Naive thymus-derived CD4-positive, alpha-beta T cell (primary cell): ENCODE results near the gene TUB. TPM values are rescaled to one million over a fixed set of nuclear protein-coding genes. Genes with fewer than 3 reads are reported as not detected.

Experiments used
- ATAC-seq: fragments of 150-1000 bp; cut with Tn5 transposase; 2 replicates; pipeline ENCODE4 v1.10.0; 2021; ENCODE audit warnings: mild to moderate bottlenecking, moderate library complexity
- CTCF ChIA-PET: fragments of 350-600 bp; sonication (Branson Sonifier 250); formaldehyde crosslinking; loops from one replicate; lab custom pipeline; 2021; ENCODE audit warnings: antibody characterized with exemption; lab: Charles Lee
- POLR2A ChIA-PET: fragments of 350-600 bp; sonication (Branson Sonifier 250); formaldehyde crosslinking; loops from one replicate; lab custom pipeline; 2021; ENCODE audit warnings: antibody characterized with exemption, inconsistent platforms; lab: Charles Lee
- DNase-seq, 9 donors: peaks; one replicate each; pipeline versions ENCODE4 v3.0.0 to v3.0.0-alpha.2; 2020 to 2022; ENCODE audit warnings: mixed read lengths in 1 of 9
- H3K27ac ChIP-seq: one replicate; pipeline ENCODE4 v1.7.0; 2013; ENCODE audit warnings: mild to moderate bottlenecking, low read depth, low read length, moderate library complexity
- H3K27me3 ChIP-seq, 2 donors: one replicate each; pipeline ENCODE4 v1.7.0; 2013; ENCODE audit warnings: low read length in 2 of 2, mild to moderate bottlenecking in 2 of 2, moderate library complexity in 2 of 2; ENCODE audit not compliant: control insufficient read depth in 2 of 2, insufficient read depth in 2 of 2
- H3K36me3 ChIP-seq, 3 experiments: 1 replicate in 2 of 3; 2 replicates in 1 of 3; pipeline ENCODE4 v1.7.0; 2013; ENCODE audit warnings: low read length in 3 of 3, mild to moderate bottlenecking in 3 of 3, moderate library complexity in 1 of 3; ENCODE audit not compliant: insufficient read depth in 3 of 3, control insufficient read depth in 2 of 3
- H3K4me1 ChIP-seq, 2 donors: one replicate each; pipeline ENCODE4 v1.7.0; 2013; ENCODE audit warnings: low read length in 2 of 2, mild to moderate bottlenecking in 2 of 2, moderate library complexity in 1 of 2; ENCODE audit not compliant: control insufficient read depth in 2 of 2, insufficient read depth in 2 of 2
- H3K4me3 ChIP-seq: 2 replicates; pipeline ENCODE4 v1.7.0; 2013; ENCODE audit warnings: mild to moderate bottlenecking, low read length
- H3K9me3 ChIP-seq, 3 experiments: 1 replicate in 2 of 3; 2 replicates in 1 of 3; pipeline ENCODE4 v1.7.0; 2013; ENCODE audit warnings: low read length in 3 of 3; ENCODE audit not compliant: control insufficient read depth in 2 of 3
- H3K27ac Mint-ChIP-seq, 9 donors: one replicate each; pipeline ENCODE4 v1.8.0; 2020 to 2022; ENCODE audit warnings: mixed read lengths in 9 of 9, mild to moderate bottlenecking in 8 of 9, moderate library complexity in 5 of 9, inconsistent platforms in 2 of 9
- H3K27me3 Mint-ChIP-seq, 5 donors: one replicate each; pipeline ENCODE4 v1.8.0; 2021 to 2022; ENCODE audit warnings: mixed read lengths in 5 of 5, mild to moderate bottlenecking in 1 of 5
- H3K36me3 Mint-ChIP-seq, 5 donors: one replicate each; pipeline ENCODE4 v1.8.0; 2020 to 2022; ENCODE audit warnings: mixed read lengths in 5 of 5, mild to moderate bottlenecking in 3 of 5, inconsistent platforms in 1 of 5
- H3K4me1 Mint-ChIP-seq, 7 donors: one replicate each; pipeline ENCODE4 v1.8.0; 2020 to 2022; ENCODE audit warnings: mixed read lengths in 7 of 7, mild to moderate bottlenecking in 3 of 7, inconsistent platforms in 1 of 7
- H3K4me3 Mint-ChIP-seq, 10 donors: one replicate each; pipeline ENCODE4 v1.8.0; 2020 to 2022; ENCODE audit warnings: mild to moderate bottlenecking in 10 of 10, mixed read lengths in 10 of 10, moderate library complexity in 6 of 10, inconsistent platforms in 2 of 10
- H3K9me3 Mint-ChIP-seq, 11 donors: one replicate each; pipeline ENCODE4 v1.8.0; 2020 to 2022; ENCODE audit warnings: mixed read lengths in 11 of 11, mild to moderate bottlenecking in 4 of 11, inconsistent platforms in 1 of 11, moderate library complexity in 1 of 11
- intact Hi-C, 2 donors: fragments of 100-400 bp; cut with micrococcal nuclease; formaldehyde crosslinking; loops; one replicate each; pipeline ENCODE4 v1.15.1; 2023
- polyA plus RNA-seq, 2 donors: library from polyadenylated mRNA; unstranded; fragments of 300-500 nt; fragmentation: Illumina TruSeq; gene quantifications; one replicate each; pipeline ENCODE4 v1.2.3, GENCODE V29; 2021
- total RNA-seq, 6 experiments: library from RNA in 5 of 6; stranded (reverse) in 5 of 6; gene quantifications; 1 replicate in 5 of 6; 2 replicates in 1 of 6; pipeline ENCODE4 v1.2.3 and lab custom pipeline; 2021 to 2026

Gene TUB
- total and polyA plus RNA-seq, 7 experiments from 2014 or later, result 0.05 to 0.12 (median 0.06) TPM; not detected in 3

DNA sequence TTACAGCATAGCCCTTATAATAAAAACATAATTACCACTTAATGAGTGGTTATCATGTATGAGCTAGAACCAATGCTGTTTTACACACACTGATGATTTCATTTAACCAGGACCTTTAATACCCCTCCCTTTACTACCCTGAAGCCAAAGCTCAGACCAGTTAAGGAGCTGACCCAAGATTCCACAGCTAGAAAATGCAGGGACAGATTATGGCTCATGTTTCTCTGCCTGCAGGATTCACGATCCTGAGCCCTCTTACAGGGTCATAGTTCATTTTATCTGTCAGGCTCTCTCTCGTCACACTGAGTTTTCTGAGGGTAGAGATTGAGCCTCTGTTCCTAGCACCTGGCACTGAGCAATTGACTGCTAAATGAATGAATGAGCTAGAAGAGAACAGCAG lies 27.4 kb downstream of the TUB start:
- intact Hi-C loops, result no loop called here
- Mint-ChIP-seq H3K4me1 (no peaks in the 10 kb centered on the region), H3K27ac (no peak overlapping the region), H3K36me3 (peaks cover 0 to 28% (median 9%) of the 10 kb centered on the region in 5 donors), H3K9me3 (peaks cover 0 to 2% (median 0%) of the 10 kb centered on the region in 11 donors), H3K27me3 (no peaks in the 10 kb centered on the region), H3K4me3 (no peak overlapping the region)
- DNase-seq (no peak), ATAC-seq (no peak)
- CTCF ChIA-PET, result interaction anchor here (1.4 kb wide), 1 partner anchor 10 kb away, joined by 3 read pairs; no protein-coding TSS in a partner anchor
- Histone ChIP-seq H3K9me3 (no peaks in the 10 kb centered on the region), H3K27ac (no peak overlapping the region), H3K4me1 (no peaks in the 10 kb centered on the region), H3K4me3 (no peak overlapping the region), H3K27me3 (no peaks in the 10 kb centered on the region), H3K36me3 (peaks cover 0 to 37% (median 0%) of the 10 kb centered on the region in 3 experiments)
- POLR2A ChIA-PET, result no interaction called here

DNA sequence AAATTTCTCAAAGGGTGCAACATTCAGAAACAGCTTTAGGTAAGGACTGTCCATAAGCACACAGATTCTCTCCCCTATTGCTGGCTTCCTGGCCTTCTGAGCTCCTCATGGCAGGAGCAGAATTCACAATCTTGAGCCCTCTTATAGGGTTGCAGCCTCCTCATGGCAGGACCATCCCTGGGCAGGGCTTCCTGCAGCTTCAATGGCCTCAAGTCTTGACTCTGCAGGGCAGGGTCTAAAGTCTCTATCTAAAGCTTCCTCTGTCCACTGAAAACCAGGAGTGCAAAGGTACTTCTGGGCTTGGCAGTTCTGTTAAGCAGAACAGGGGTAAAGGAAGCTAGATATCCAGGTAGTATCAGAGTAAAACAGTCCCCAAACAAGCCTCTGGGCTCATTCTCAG lies 28.7 kb downstream of the TUB start:
- Mint-ChIP-seq H3K36me3 (peaks cover 3 to 34% (median 18%) of the 10 kb centered on the region in 5 donors), H3K4me3 (no peak overlapping the region), H3K27ac (peak overlapping the region in 1 of 9 donors; percentile 13), H3K27me3 (no peaks in the 10 kb centered on the region), H3K4me1 (no peaks in the 10 kb centered on the region), H3K9me3 (peaks cover 0 to 11% (median 5%) of the 10 kb centered on the region in 11 donors)
- ChIA-PET POLR2A (no interaction called here), CTCF (interaction anchor here (1.2 kb wide), 1 partner anchor 10 kb away, joined by 3 read pairs; no protein-coding TSS in a partner anchor)
- H3K27me3 ChIP-seq, result no peaks in the 10 kb centered on the region
- H3K9me3 ChIP-seq, result peaks cover 0 to 3% (median 0%) of the 10 kb centered on the region in 3 experiments
- no peak overlapping the region for H3K4me3 ChIP-seq
- peaks cover 0 to 37% (median 0%) of the 10 kb centered on the region in 3 experiments for H3K36me3 ChIP-seq
- DNase-seq (no peak), ATAC-seq (no peak)
- intact Hi-C loops, result no loop called here
- H3K4me1 ChIP-seq, result no peaks in the 10 kb centered on the region
- no peak overlapping the region for H3K27ac ChIP-seq

DNA sequence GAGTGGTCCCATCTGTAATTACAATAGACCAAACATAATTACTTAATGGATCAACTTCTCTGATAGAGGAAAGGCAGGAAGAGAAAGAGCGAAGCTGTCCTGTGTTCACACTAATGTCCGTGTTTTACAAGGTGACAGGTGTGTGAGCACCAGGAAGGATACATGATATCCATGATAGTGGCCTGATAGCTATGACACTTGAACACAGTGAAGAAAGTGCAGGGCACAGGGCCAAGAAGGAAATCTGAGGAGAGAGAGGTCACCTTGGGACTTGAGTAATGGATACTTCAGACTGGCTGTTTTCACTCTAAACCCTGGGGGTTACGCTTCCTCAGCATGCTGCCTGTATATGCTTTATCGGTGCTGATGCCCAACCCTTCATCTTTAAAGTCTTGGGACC lies 29.4 kb downstream of the TUB start:
- Mint-ChIP-seq H3K9me3 (peaks cover 0 to 18% (median 10%) of the 10 kb centered on the region in 11 donors), H3K4me1 (no peaks in the 10 kb centered on the region), H3K4me3 (no peak overlapping the region), H3K36me3 (peaks cover 7 to 41% (median 26%) of the 10 kb centered on the region in 5 donors), H3K27ac (no peak overlapping the region), H3K27me3 (no peaks in the 10 kb centered on the region)
- Histone ChIP-seq H3K27ac (no peak overlapping the region), H3K9me3 (peaks cover 0 to 7% (median 0%) of the 10 kb centered on the region in 3 experiments), H3K4me1 (no peaks in the 10 kb centered on the region), H3K4me3 (no peak overlapping the region), H3K36me3 (peaks cover 0 to 37% (median 0%) of the 10 kb centered on the region in 3 experiments), H3K27me3 (no peaks in the 10 kb centered on the region)
- ATAC-seq (no peak), DNase-seq (no peak)
- ChIA-PET POLR2A (interaction anchor here (0.5 kb wide), 1 partner anchor 8 kb away, joined by 3 read pairs; no protein-coding TSS in a partner anchor), CTCF (interaction anchor here (1.2 kb wide), 1 partner anchor 11 kb away, joined by 3 read pairs; no protein-coding TSS in a partner anchor)
- intact Hi-C loops, result no loop called here

DNA sequence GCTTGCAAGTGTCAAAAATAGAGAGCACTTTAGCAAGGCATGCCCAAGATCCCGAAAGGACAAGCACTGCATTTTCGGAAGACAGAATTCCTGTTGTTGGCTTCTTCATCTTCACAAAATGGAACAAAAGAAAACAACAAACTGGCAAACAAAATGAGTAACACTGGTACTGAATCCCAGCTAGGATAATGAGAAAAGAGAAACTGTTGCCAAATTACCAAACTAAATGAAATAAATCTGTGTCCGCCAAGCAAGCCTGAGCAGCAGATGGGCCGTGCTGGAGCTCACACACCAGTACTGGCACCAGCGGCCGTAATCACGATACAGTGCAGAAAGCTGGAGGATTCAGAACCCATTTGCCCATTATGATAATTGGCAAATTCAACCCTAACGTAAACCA lies 30.6 kb downstream of the TUB start:
- Mint-ChIP-seq H3K4me1 (no peaks in the 10 kb centered on the region), H3K9me3 (peaks cover 0 to 23% (median 10%) of the 10 kb centered on the region in 11 donors), H3K27ac (no peak overlapping the region), H3K4me3 (no peak overlapping the region), H3K36me3 (peaks cover 10 to 53% (median 38%) of the 10 kb centered on the region in 5 donors), H3K27me3 (no peaks in the 10 kb centered on the region)
- no peak overlapping the region for H3K27ac ChIP-seq
- ChIA-PET CTCF (no interaction called here), POLR2A (no interaction called here)
- ATAC-seq (no peak), DNase-seq (no peak)
- H3K4me1 ChIP-seq, result no peaks in the 10 kb centered on the region
- intact Hi-C loops, result no loop called here
- peaks cover 0 to 7% (median 0%) of the 10 kb centered on the region in 3 experiments for H3K9me3 ChIP-seq
- H3K27me3 ChIP-seq, result no peaks in the 10 kb centered on the region
- H3K36me3 ChIP-seq, result peaks cover 0 to 37% (median 0%) of the 10 kb centered on the region in 3 experiments
- H3K4me3 ChIP-seq, result no peak overlapping the region

DNA sequence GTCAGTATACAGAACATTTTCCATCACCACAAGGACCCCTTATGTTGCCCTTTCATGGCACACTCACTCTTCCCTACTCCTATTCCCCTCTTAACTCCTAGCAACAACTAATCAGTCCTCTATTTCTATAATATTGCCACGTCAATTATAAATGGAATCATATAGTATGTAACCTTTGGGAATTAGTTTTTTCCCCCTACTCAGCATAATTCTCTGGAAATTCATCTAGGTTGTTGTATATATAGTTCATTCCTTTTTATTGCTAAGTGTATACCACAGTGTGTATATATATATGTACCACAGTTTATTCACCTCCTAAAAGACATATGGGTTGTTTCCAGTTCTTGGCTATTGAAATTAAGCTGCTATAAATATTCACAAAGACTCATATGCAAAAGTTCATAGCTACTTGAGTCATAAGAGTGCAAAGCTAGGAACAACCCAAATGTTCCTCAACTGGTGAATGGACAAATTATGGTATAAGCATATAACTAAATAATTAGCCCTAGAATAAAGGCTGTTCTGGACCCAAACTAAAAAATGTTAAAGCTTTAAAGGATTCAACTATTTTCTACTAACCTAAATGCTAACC lies 41.3 kb downstream of the TUB start:
- Histone ChIP-seq H3K27me3 (no peaks in the 10 kb centered on the region), H3K4me1 (no peaks in the 10 kb centered on the region), H3K36me3 (no peaks in the 10 kb centered on the region), H3K27ac (no peak overlapping the region), H3K9me3 (no peaks in the 10 kb centered on the region), H3K4me3 (no peak overlapping the region)
- CTCF ChIA-PET, result no interaction called here
- no peak overlapping the region for H3K27ac Mint-ChIP-seq
- ATAC-seq, result no peak
- peaks cover 3 to 48% (median 33%) of the 10 kb centered on the region in 5 donors for H3K36me3 Mint-ChIP-seq
- no peak overlapping the region for H3K4me3 Mint-ChIP-seq
- peaks cover 0 to 2% (median 0%) of the 10 kb centered on the region in 5 donors for H3K27me3 Mint-ChIP-seq
- H3K4me1 Mint-ChIP-seq, result peaks cover 0 to 3% (median 0%) of the 10 kb centered on the region in 7 donors
- H3K9me3 Mint-ChIP-seq, result peaks cover 0 to 8% (median 3%) of the 10 kb centered on the region in 11 donors
- intact Hi-C loops, result no loop called here
- DNase-seq, result no peak
- POLR2A ChIA-PET, result no interaction called here

DNA sequence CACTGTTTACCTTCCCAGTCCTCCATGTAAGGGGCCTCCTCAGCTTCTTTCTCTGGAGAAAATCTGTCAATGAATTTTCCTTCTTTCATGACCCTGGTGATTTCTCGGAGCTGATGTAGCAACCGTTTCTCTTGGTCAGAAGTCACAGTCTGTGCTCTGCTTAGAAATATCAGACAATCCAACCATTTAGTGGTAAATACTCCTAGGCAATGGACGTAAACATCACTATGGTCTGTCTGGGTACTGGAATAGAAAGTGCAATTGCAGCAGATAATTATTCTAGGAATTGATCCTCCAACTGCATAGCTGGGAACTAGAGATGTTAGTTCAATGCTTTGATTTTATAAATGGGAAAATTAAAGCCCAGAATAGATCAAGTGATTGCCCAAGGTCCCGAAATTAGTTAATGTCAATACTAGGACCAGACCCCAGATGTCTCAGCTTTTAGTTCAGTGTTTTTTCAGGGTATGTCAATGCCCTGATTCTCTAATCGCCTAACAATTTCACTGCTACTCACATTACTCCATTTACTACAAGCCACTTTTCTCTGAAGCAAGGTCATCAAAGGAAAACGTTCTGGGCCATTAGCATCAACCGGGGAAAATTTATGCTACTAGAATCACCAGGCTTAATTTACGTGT lies 45.8 kb downstream of the TUB start:
- CTCF ChIA-PET, result interaction anchor here (0.6 kb wide), 1 partner anchor 103 kb away, joined by 3 read pairs; no protein-coding TSS in a partner anchor
- POLR2A ChIA-PET, result no interaction called here
- intact Hi-C loops, result no loop called here
- H3K4me1 ChIP-seq, result no peaks in the 10 kb centered on the region
- Mint-ChIP-seq H3K4me1 (peaks cover 0 to 5% (median 0%) of the 10 kb centered on the region in 7 donors), H3K27me3 (peaks cover 0 to 5% (median 0%) of the 10 kb centered on the region in 5 donors), H3K27ac (no peak overlapping the region), H3K4me3 (no peak overlapping the region), H3K36me3 (peaks cover 0 to 52% (median 30%) of the 10 kb centered on the region in 5 donors), H3K9me3 (peaks cover 0 to 5% (median 0%) of the 10 kb centered on the region in 11 donors)
- no peak overlapping the region for H3K27ac ChIP-seq
- no peak for ATAC-seq
- H3K4me3 ChIP-seq, result no peak overlapping the region
- no peaks in the 10 kb centered on the region for H3K9me3 ChIP-seq
- no peaks in the 10 kb centered on the region for H3K36me3 ChIP-seq
- no peaks in the 10 kb centered on the region for H3K27me3 ChIP-seq
- DNase-seq, result no peak
